ENCODE measurements around the gene EVA1B.

EVA1B gene

GRCh38 chr1:36323636-36324352 is at the start of gene EVA1B:
EVA1B (minus strand) TSS chr1:36323645; CDS start chr1:36323037, 608 bp downstream.
- Histone ChIP-seq H3K9ac (peak within 1 kb of the TSS; percentile 79), H3K27me3 (no peaks in the 10 kb centered on the region), H3K4me1 (peaks cover 53% of the 10 kb centered on the region), H3K4me3 (peak within 1 kb of the TSS; percentile 87), H3K36me3 (no peaks in the 10 kb centered on the region), H3K4me2 (peak within 1 kb of the TSS; percentile 97), H3K9me3 (no peaks in the 10 kb centered on the region), H4K20me1 (peaks cover 11% of the 10 kb centered on the region), H3K27ac (peak within 1 kb of the TSS; percentile 74)
- TF ChIP-seq Cebpa-rat (IDR thresholded peaks at IDR 0.05) = no peak

- H3K9ac ChIP-seq = no peak overlapping the region
- H4K20me1 ChIP-seq = peaks cover 48% of the 10 kb centered on the region
- peaks cover 82% of the 10 kb centered on the region for H3K4me1 ChIP-seq
- peak overlapping the region; percentile 95 for H3K4me2 ChIP-seq
- H3K9me3 ChIP-seq = no peaks in the 10 kb centered on the region
- no peak overlapping the region for H3K4me3 ChIP-seq
- TF ChIP-seq Cebpa-rat (IDR thresholded peaks at IDR 0.05) = no peak
- no peaks in the 10 kb centered on the region for H3K27me3 ChIP-seq
- H3K36me3 ChIP-seq = peaks cover 4% of the 10 kb centered on the region; the same call in 1 of the 2 replicates
- peak overlapping the region; percentile 53 for H3K27ac ChIP-seq
These were observed 49.2 kb upstream of the EVA1B start for GRCh38 chr1:36372617-36373016.

- no peaks in the 10 kb centered on the region for H3K9me3 ChIP-seq
- H3K4me1 ChIP-seq = peaks cover 89% of the 10 kb centered on the region
- peak overlapping the region; percentile 95 for H3K4me2 ChIP-seq
- H3K4me3 ChIP-seq = no peak overlapping the region
- peaks cover 44% of the 10 kb centered on the region for H4K20me1 ChIP-seq
- 0 out of 2 replicates have a peak overlapping the region, but pooled peaks have one; percentile 15 for H3K27ac ChIP-seq
- no peak for TF ChIP-seq Cebpa-rat (IDR thresholded peaks at IDR 0.05)
- no peaks in the 10 kb centered on the region for H3K27me3 ChIP-seq
- peaks cover 8% of the 10 kb centered on the region; the same call in 1 of the 2 replicates for H3K36me3 ChIP-seq
- no peak overlapping the region; the same call in 1 of the 2 replicates for H3K9ac ChIP-seq
These were observed 45.8 kb upstream of the EVA1B start for GRCh38 chr1:36369061-36369861.

- Histone ChIP-seq H3K36me3 (peaks cover 12% of the 10 kb centered on the region), H3K4me3 (no peak overlapping the region), H4K20me1 (peaks cover 35% of the 10 kb centered on the region), H3K4me2 (no peak overlapping the region), H3K9me3 (no peaks in the 10 kb centered on the region), H3K4me1 (peaks cover 74% of the 10 kb centered on the region), H3K27me3 (no peaks in the 10 kb centered on the region), H3K27ac (no peak overlapping the region), H3K9ac (no peak overlapping the region)
- no peak for TF ChIP-seq Cebpa-rat (IDR thresholded peaks at IDR 0.05)
These were observed 44.4 kb upstream of the EVA1B start for GRCh38 chr1:36367798-36368197.

- Histone ChIP-seq H3K4me1 (peaks cover 70% of the 10 kb centered on the region), H3K9me3 (no peaks in the 10 kb centered on the region), H3K27me3 (no peaks in the 10 kb centered on the region), H3K27ac (peak overlapping the region; percentile 36; the same call in 1 of the 2 replicates), H3K36me3 (peaks cover 20% of the 10 kb centered on the region), H3K4me3 (no peak overlapping the region), H3K4me2 (peak overlapping the region; percentile 81), H3K9ac (no peak overlapping the region), H4K20me1 (peaks cover 35% of the 10 kb centered on the region)
- no peak for TF ChIP-seq Cebpa-rat (IDR thresholded peaks at IDR 0.05)
These were observed 43.6 kb upstream of the EVA1B start for GRCh38 chr1:36367066-36367465.

- Histone ChIP-seq H3K4me2 (peak overlapping the region; percentile 81), H3K4me1 (peaks cover 70% of the 10 kb centered on the region), H4K20me1 (peaks cover 35% of the 10 kb centered on the region), H3K9me3 (no peaks in the 10 kb centered on the region), H3K9ac (no peak overlapping the region), H3K27me3 (no peaks in the 10 kb centered on the region), H3K4me3 (no peak overlapping the region), H3K36me3 (peaks cover 20% of the 10 kb centered on the region), H3K27ac (peak overlapping the region; percentile 12; the same call in 1 of the 2 replicates)
- no peak for TF ChIP-seq Cebpa-rat (IDR thresholded peaks at IDR 0.05)
These were observed 42.7 kb upstream of the EVA1B start for GRCh38 chr1:36366091-36366661.

- Histone ChIP-seq H3K4me2 (peak overlapping the region; percentile 81), H3K27ac (peak overlapping the region; percentile 12; the same call in 1 of the 2 replicates), H3K36me3 (peaks cover 20% of the 10 kb centered on the region), H3K4me1 (peaks cover 70% of the 10 kb centered on the region), H3K9ac (0 out of 2 replicates have a peak overlapping the region, but pooled peaks have one; percentile 43), H3K9me3 (no peaks in the 10 kb centered on the region), H3K4me3 (no peak overlapping the region), H4K20me1 (peaks cover 36% of the 10 kb centered on the region), H3K27me3 (no peaks in the 10 kb centered on the region)
- peak; percentile 48; the same call in 1 of the 2 replicates for TF ChIP-seq Cebpa-rat (IDR thresholded peaks at IDR 0.05)
These were observed 41.9 kb upstream of the EVA1B start for GRCh38 chr1:36365381-36365780.

GRCh38 chr1:36359911-36360550 is 36.6 kb upstream of the EVA1B start:
- Histone ChIP-seq H3K27me3 (no peaks in the 10 kb centered on the region), H3K4me2 (peak overlapping the region; percentile 90), H3K36me3 (peaks cover 47% of the 10 kb centered on the region), H3K4me3 (peak overlapping the region; percentile 43), H3K27ac (peak overlapping the region; percentile 77), H3K4me1 (peaks cover 53% of the 10 kb centered on the region), H3K9ac (peak overlapping the region; percentile 34; the same call in 1 of the 2 replicates), H3K9me3 (no peaks in the 10 kb centered on the region), H4K20me1 (peaks cover 40% of the 10 kb centered on the region)
- no peak for TF ChIP-seq Cebpa-rat (IDR thresholded peaks at IDR 0.05)

GRCh38 chr1:36359383-36359782 is 35.9 kb upstream of the EVA1B start:
- H4K20me1 ChIP-seq = peaks cover 40% of the 10 kb centered on the region
- no peak for TF ChIP-seq Cebpa-rat (IDR thresholded peaks at IDR 0.05)
- H3K9me3 ChIP-seq = no peaks in the 10 kb centered on the region
- peaks cover 54% of the 10 kb centered on the region for H3K36me3 ChIP-seq
- peaks cover 50% of the 10 kb centered on the region for H3K4me1 ChIP-seq
- H3K4me3 ChIP-seq = peak overlapping the region; percentile 43
- H3K9ac ChIP-seq = peak overlapping the region; percentile 34; the same call in 1 of the 2 replicates
- no peaks in the 10 kb centered on the region for H3K27me3 ChIP-seq
- peak overlapping the region; percentile 90 for H3K4me2 ChIP-seq
- H3K27ac ChIP-seq = peak overlapping the region; percentile 77

Measured in BLaER1 (cell line).